ENCODE data around the gene C6orf89. TPM values are rescaled to one million over a fixed set of nuclear protein-coding genes. Genes with fewer than 3 reads are reported as not detected.

The C6orf89 gene
- total and polyA plus RNA-seq, 3 experiments from 2014 or later: 37.4 to 51.6 (median 40.0) TPM

GRCh38 chr6:36920546-36920945, 34.8 kb downstream of the C6orf89 start:
- no peak overlapping the region for H3K4me3 ChIP-seq (ENCODE audit: low read length)
- H3K9me3 ChIP-seq (ENCODE audit: low read length): no peaks in the 10 kb centered on the region
- no peaks in the 10 kb centered on the region for H3K4me1 ChIP-seq (ENCODE audit: insufficient read depth, low read length)
- ChIA-PET POLR2A (no interaction called here), CTCF (no interaction called here)
- no peaks in the 10 kb centered on the region for H3K27me3 ChIP-seq (ENCODE audit: insufficient read depth, low read length, poor library complexity, severe bottlenecking)
- no peaks in the 10 kb centered on the region for H3K27me3 Mint-ChIP-seq
- H3K4me1 Mint-ChIP-seq: peaks cover 3 to 11% (median 7%) of the 10 kb centered on the region in 3 donors
- no peak overlapping the region for H3K4me3 Mint-ChIP-seq
- no peak overlapping the region for H3K27ac ChIP-seq (ENCODE audit: low read depth, low read length)
- H3K9me3 Mint-ChIP-seq: no peaks in the 10 kb centered on the region
- no peak for DNase-seq
- no peak overlapping the region for H3K27ac Mint-ChIP-seq
- peaks cover 0 to 93% (median 15%) of the 10 kb centered on the region in 3 donors for H3K36me3 Mint-ChIP-seq
- H3K36me3 ChIP-seq (ENCODE audit: insufficient read depth, low read length): peaks cover 36% of the 10 kb centered on the region

- Mint-ChIP-seq H3K9me3 (no peaks in the 10 kb centered on the region), H3K4me3 (no peak overlapping the region), H3K27ac (peak overlapping the region in 3 of 8 donors; percentile 38 to 58 (median 56)), H3K27me3 (no peaks in the 10 kb centered on the region), H3K36me3 (peaks cover 0 to 69% (median 12%) of the 10 kb centered on the region in 3 donors), H3K4me1 (peaks cover 3 to 7% (median 5%) of the 10 kb centered on the region in 3 donors)
- Histone ChIP-seq H3K27ac (ENCODE audit: low read depth, low read length) (no peak overlapping the region), H3K4me3 (ENCODE audit: low read length) (no peak overlapping the region), H3K36me3 (ENCODE audit: insufficient read depth, low read length) (peaks cover 13% of the 10 kb centered on the region), H3K27me3 (ENCODE audit: insufficient read depth, low read length, poor library complexity, severe bottlenecking) (no peaks in the 10 kb centered on the region), H3K4me1 (ENCODE audit: insufficient read depth, low read length) (no peaks in the 10 kb centered on the region), H3K9me3 (ENCODE audit: low read length) (no peaks in the 10 kb centered on the region)
- DNase-seq: no peak
- POLR2A ChIA-PET: no interaction called here
- CTCF ChIA-PET: interaction anchor here (0.9 kb wide), 1 partner anchor 94 kb away, joined by 3 read pairs; no protein-coding TSS in a partner anchor
Observed at GRCh38 chr6:36924131-36924530, 38.4 kb downstream of the C6orf89 start.

GRCh38 chr6:36924778-36925374, 39.1 kb downstream of the C6orf89 start:
- Mint-ChIP-seq H3K27ac (peak overlapping the region in 4 of 8 donors; percentile 32 to 58 (median 48)), H3K36me3 (peaks cover 0 to 61% (median 9%) of the 10 kb centered on the region in 3 donors), H3K4me1 (peaks cover 3 to 7% (median 5%) of the 10 kb centered on the region in 3 donors), H3K4me3 (no peak overlapping the region), H3K27me3 (no peaks in the 10 kb centered on the region), H3K9me3 (no peaks in the 10 kb centered on the region)
- ChIA-PET CTCF (interaction anchor here (0.9 kb wide), 1 partner anchor 93 kb away, joined by 3 read pairs; no protein-coding TSS in a partner anchor), POLR2A (no interaction called here)
- DNase-seq: no peak
- no peaks in the 10 kb centered on the region for H3K9me3 ChIP-seq (ENCODE audit: low read length)
- no peaks in the 10 kb centered on the region for H3K27me3 ChIP-seq (ENCODE audit: insufficient read depth, low read length, poor library complexity, severe bottlenecking)
- no peak overlapping the region for H3K4me3 ChIP-seq (ENCODE audit: low read length)
- no peaks in the 10 kb centered on the region for H3K4me1 ChIP-seq (ENCODE audit: insufficient read depth, low read length)
- H3K36me3 ChIP-seq (ENCODE audit: insufficient read depth, low read length): peaks cover 6% of the 10 kb centered on the region
- H3K27ac ChIP-seq (ENCODE audit: low read depth, low read length): no peak overlapping the region

GRCh38 chr6:36925809-36926208, 40.1 kb downstream of the C6orf89 start:
- DNase-seq: no peak
- Histone ChIP-seq H3K9me3 (ENCODE audit: low read length) (no peaks in the 10 kb centered on the region), H3K4me3 (ENCODE audit: low read length) (no peak overlapping the region), H3K27ac (ENCODE audit: low read depth, low read length) (no peak overlapping the region), H3K36me3 (ENCODE audit: insufficient read depth, low read length) (no peaks in the 10 kb centered on the region), H3K27me3 (ENCODE audit: insufficient read depth, low read length, poor library complexity, severe bottlenecking) (no peaks in the 10 kb centered on the region), H3K4me1 (ENCODE audit: insufficient read depth, low read length) (no peaks in the 10 kb centered on the region)
- ChIA-PET POLR2A (no interaction called here), CTCF (interaction anchor here (2.6 kb wide), 1 partner anchor 40 kb away, joined by 7 read pairs; the partner anchor contains the start of gene C6orf89)
- no peaks in the 10 kb centered on the region for H3K9me3 Mint-ChIP-seq
- H3K27me3 Mint-ChIP-seq: no peaks in the 10 kb centered on the region
- peak overlapping the region in 4 of 8 donors; percentile 1 to 87 (median 40) for H3K27ac Mint-ChIP-seq
- peaks cover 3 to 7% (median 5%) of the 10 kb centered on the region in 3 donors for H3K4me1 Mint-ChIP-seq
- no peak overlapping the region for H3K4me3 Mint-ChIP-seq
- peaks cover 0 to 53% (median 6%) of the 10 kb centered on the region in 3 donors for H3K36me3 Mint-ChIP-seq

GRCh38 chr6:36926708-36927513, 41.2 kb downstream of the C6orf89 start:
- Histone ChIP-seq H3K4me1 (ENCODE audit: insufficient read depth, low read length) (no peaks in the 10 kb centered on the region), H3K27me3 (ENCODE audit: insufficient read depth, low read length, poor library complexity, severe bottlenecking) (no peaks in the 10 kb centered on the region), H3K27ac (ENCODE audit: low read depth, low read length) (no peak overlapping the region), H3K4me3 (ENCODE audit: low read length) (no peak overlapping the region), H3K36me3 (ENCODE audit: insufficient read depth, low read length) (no peaks in the 10 kb centered on the region), H3K9me3 (ENCODE audit: low read length) (no peaks in the 10 kb centered on the region)
- DNase-seq: no peak
- Mint-ChIP-seq H3K9me3 (no peaks in the 10 kb centered on the region), H3K36me3 (peaks cover 0 to 44% (median 2%) of the 10 kb centered on the region in 3 donors), H3K4me1 (peaks cover 3 to 7% (median 5%) of the 10 kb centered on the region in 3 donors), H3K27ac (peak overlapping the region in 2 of 8 donors; percentile 22 to 31), H3K27me3 (no peaks in the 10 kb centered on the region), H3K4me3 (no peak overlapping the region)
- POLR2A ChIA-PET: no interaction called here
- CTCF ChIA-PET: interaction anchor here (1.2 to 2.6 kb wide), 2 partner anchors 13 to 41 kb away, joined by 4 to 7 read pairs; partner anchors contain the start of gene C6orf89

- DNase-seq: no peak
- no peaks in the 10 kb centered on the region for H3K36me3 ChIP-seq (ENCODE audit: insufficient read depth, low read length)
- H3K27me3 Mint-ChIP-seq: no peaks in the 10 kb centered on the region
- H3K36me3 Mint-ChIP-seq: peaks cover 0 to 37% (median 3%) of the 10 kb centered on the region in 3 donors
- H3K27ac ChIP-seq (ENCODE audit: low read depth, low read length): no peak overlapping the region
- no peaks in the 10 kb centered on the region for H3K9me3 Mint-ChIP-seq
- H3K27ac Mint-ChIP-seq: peak overlapping the region in 3 of 8 donors; percentile 8 to 71 (median 40)
- H3K4me3 Mint-ChIP-seq: no peak overlapping the region
- no peaks in the 10 kb centered on the region for H3K4me1 ChIP-seq (ENCODE audit: insufficient read depth, low read length)
- H3K4me1 Mint-ChIP-seq: peaks cover 3 to 7% (median 5%) of the 10 kb centered on the region in 3 donors
- H3K27me3 ChIP-seq (ENCODE audit: insufficient read depth, low read length, poor library complexity, severe bottlenecking): no peaks in the 10 kb centered on the region
- H3K9me3 ChIP-seq (ENCODE audit: low read length): no peaks in the 10 kb centered on the region
- H3K4me3 ChIP-seq (ENCODE audit: low read length): no peak overlapping the region
- ChIA-PET POLR2A (no interaction called here), CTCF (interaction anchor here (1.2 to 2.6 kb wide), 2 partner anchors 14 to 42 kb away, joined by 4 to 7 read pairs; partner anchors contain the start of gene C6orf89)
Observed at GRCh38 chr6:36927691-36928546, 42.2 kb downstream of the C6orf89 start.

- Mint-ChIP-seq H3K9me3 (no peaks in the 10 kb centered on the region), H3K27ac (peak overlapping the region in 1 of 8 donors; percentile 40), H3K4me1 (peaks cover 3 to 7% (median 5%) of the 10 kb centered on the region in 3 donors), H3K27me3 (no peaks in the 10 kb centered on the region), H3K4me3 (no peak overlapping the region), H3K36me3 (peaks cover 0 to 31% (median 3%) of the 10 kb centered on the region in 3 donors)
- no peak for DNase-seq
- CTCF ChIA-PET: interaction anchor here (2.6 kb wide), 1 partner anchor 43 kb away, joined by 7 read pairs; the partner anchor contains the start of gene C6orf89
- Histone ChIP-seq H3K9me3 (ENCODE audit: low read length) (no peaks in the 10 kb centered on the region), H3K36me3 (ENCODE audit: insufficient read depth, low read length) (no peaks in the 10 kb centered on the region), H3K4me3 (ENCODE audit: low read length) (no peak overlapping the region), H3K27ac (ENCODE audit: low read depth, low read length) (no peak overlapping the region), H3K27me3 (ENCODE audit: insufficient read depth, low read length, poor library complexity, severe bottlenecking) (no peaks in the 10 kb centered on the region), H3K4me1 (ENCODE audit: insufficient read depth, low read length) (no peaks in the 10 kb centered on the region)
- POLR2A ChIA-PET: no interaction called here
Observed at GRCh38 chr6:36928547-36928918, 42.8 kb downstream of the C6orf89 start.

All from CD8-positive, alpha-beta memory T cell (primary cell).